ENCODE results near the gene CACNA1F.

CACNA1F gene

GRCh38 chrX:49268702-49269009 lies 35.5 kb upstream of the CACNA1F start:
- TF ChIP-seq CTCF (IDR thresholded peaks at IDR 0.05; ENCODE audit: low read depth, low read length, missing control alignments): no peak
- H3K4me3 ChIP-seq (ENCODE audit: low read depth, low read length): peak overlapping the region; percentile 49
- no peak for DNase-seq (ENCODE audit: low read depth)
- in situ Hi-C loops (cut with HindIII; ENCODE audit: low sequenced_read_pairs): no loop called here

GRCh38 chrX:49266523-49267445 lies 33.6 kb upstream of the CACNA1F start:
- in situ Hi-C loops (cut with HindIII; ENCODE audit: low sequenced_read_pairs): no loop called here
- no peak for TF ChIP-seq CTCF (IDR thresholded peaks at IDR 0.05; ENCODE audit: low read depth, low read length, missing control alignments)
- H3K4me3 ChIP-seq (ENCODE audit: low read depth, low read length): no peak overlapping the region
- no peak for DNase-seq (ENCODE audit: low read depth)

- DNase-seq (ENCODE audit: low read depth): no peak
- in situ Hi-C loops (cut with HindIII; ENCODE audit: low sequenced_read_pairs): no loop called here
- no peak for TF ChIP-seq CTCF (IDR thresholded peaks at IDR 0.05; ENCODE audit: low read depth, low read length, missing control alignments)
- no peak within 1 kb of the TSS for H3K4me3 ChIP-seq (ENCODE audit: low read depth, low read length)
Measured at GRCh38 chrX:49264460-49264859, 31.3 kb upstream of the CACNA1F start, which contains the start of gene FOXP3. Gene FOXP3, minus strand, starts transcription at chrX:49264710. Its CDS starts 6,205 bp downstream, at chrX:49258505.

GRCh38 chrX:49263631-49264030 lies 30.5 kb upstream of the CACNA1F start:
- DNase-seq (ENCODE audit: low read depth): no peak
- in situ Hi-C loops (cut with HindIII; ENCODE audit: low sequenced_read_pairs): no loop called here
- H3K4me3 ChIP-seq (ENCODE audit: low read depth, low read length): no peak overlapping the region
- no peak for TF ChIP-seq CTCF (IDR thresholded peaks at IDR 0.05; ENCODE audit: low read depth, low read length, missing control alignments)

GRCh38 chrX:49262603-49263002 lies 29.5 kb upstream of the CACNA1F start:
- H3K4me3 ChIP-seq (ENCODE audit: low read depth, low read length): no peak overlapping the region
- no peak for DNase-seq (ENCODE audit: low read depth)
- no peak for TF ChIP-seq CTCF (IDR thresholded peaks at IDR 0.05; ENCODE audit: low read depth, low read length, missing control alignments)
- in situ Hi-C loops (cut with HindIII; ENCODE audit: low sequenced_read_pairs): no loop called here

GRCh38 chrX:49260221-49260985 lies 27.3 kb upstream of the CACNA1F start:
- in situ Hi-C loops (cut with HindIII; ENCODE audit: low sequenced_read_pairs): no loop called here
- DNase-seq (ENCODE audit: low read depth): no peak
- H3K4me3 ChIP-seq (ENCODE audit: low read depth, low read length): no peak overlapping the region
- no peak for TF ChIP-seq CTCF (IDR thresholded peaks at IDR 0.05; ENCODE audit: low read depth, low read length, missing control alignments)

All from astrocyte of the cerebellum (primary cell).